ENCODE data around the gene CATSPERD.
"Not testable (repeated sequence)": the region's sequence is repeated elsewhere in the genome, so short reads cannot be mapped to it uniquely, and the experiment has no call there.

Gene CATSPERD

GRCh38 chr19:5727453-5728050, 7.1 kb downstream of the CATSPERD start:
- no peak for DNase-seq (ENCODE audit: low read depth in 1 of 2, low spot score in 1 of 2)

GRCh38 chr19:5733172-5733571, 12.7 kb downstream of the CATSPERD start:
- DNase-seq (ENCODE audit: low read depth in 1 of 2, low spot score in 1 of 2): not testable (repeated sequence)

- DNase-seq (ENCODE audit: low read depth in 1 of 2, low spot score in 1 of 2): no peak
Observed at GRCh38 chr19:5738423-5738822, 18.0 kb downstream of the CATSPERD start.

DNA sequence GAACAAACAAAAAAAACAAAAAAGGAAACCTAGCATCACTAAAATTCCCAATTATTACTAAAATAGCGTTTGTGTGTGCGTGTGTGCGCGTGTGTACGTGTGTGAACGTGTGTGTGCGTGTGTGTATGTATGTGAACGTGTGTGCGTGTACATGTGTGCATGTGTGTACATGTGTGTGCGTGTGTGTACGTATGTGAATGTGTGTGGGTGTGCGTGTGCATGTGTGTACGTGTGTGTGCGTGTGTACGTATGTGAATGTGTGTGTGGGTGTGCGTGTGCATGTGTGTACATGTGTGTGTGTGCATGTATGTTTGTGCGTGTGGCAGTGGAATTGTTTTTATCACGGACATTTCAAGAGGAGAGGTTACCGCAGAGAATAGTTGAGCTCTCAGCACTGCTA, 21.6 kb downstream of the CATSPERD start:
- no peak for DNase-seq (ENCODE audit: low read depth in 1 of 2, low spot score in 1 of 2)

GRCh38 chr19:5743630-5744029, 23.2 kb downstream of the CATSPERD start:
- no peak for DNase-seq (ENCODE audit: low read depth in 1 of 2, low spot score in 1 of 2)

DNA sequence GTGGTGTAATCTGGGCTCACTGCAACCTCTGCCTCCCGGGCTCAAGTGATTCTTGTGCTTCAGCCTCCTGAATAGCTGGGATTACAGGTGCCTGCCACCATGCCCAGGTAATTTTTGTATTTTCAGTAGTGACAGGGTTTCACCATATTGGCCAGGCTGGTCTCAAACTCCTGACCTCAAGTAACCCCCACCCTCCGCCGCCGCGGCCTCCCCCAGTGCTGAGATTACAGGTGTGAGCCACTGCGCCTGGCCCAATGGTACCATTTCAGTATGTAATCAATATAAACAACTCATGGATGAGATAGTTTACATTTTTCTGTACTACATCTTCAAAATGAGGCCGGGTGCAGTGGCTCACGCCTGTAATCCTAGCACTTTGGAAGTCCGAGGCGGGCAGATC, 24.6 kb downstream of the CATSPERD start:
- DNase-seq (ENCODE audit: low read depth in 1 of 2, low spot score in 1 of 2): not testable (repeated sequence)

GRCh38 chr19:5748920-5749319, 28.5 kb downstream of the CATSPERD start:
- not testable (repeated sequence) for DNase-seq (ENCODE audit: low read depth in 1 of 2, low spot score in 1 of 2)

DNA sequence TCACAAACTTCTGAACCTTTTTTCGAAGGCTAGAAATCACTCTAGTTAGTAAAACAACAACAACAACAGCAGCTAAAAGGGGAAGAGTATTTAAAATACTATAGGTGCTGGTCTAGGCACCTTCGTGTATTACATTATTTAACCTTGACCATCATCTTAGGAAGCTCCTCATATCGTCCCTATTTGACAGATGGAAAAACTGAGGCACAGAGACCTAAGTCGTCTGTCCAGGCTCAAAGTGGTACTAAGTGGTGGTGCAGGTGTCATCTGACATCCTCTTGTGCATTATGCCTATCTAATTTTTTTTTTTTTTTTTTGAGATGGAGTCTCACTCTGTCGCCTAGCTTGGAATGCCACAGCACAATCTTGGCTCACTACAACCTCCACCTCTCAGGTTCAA, 29.1 kb downstream of the CATSPERD start:
- no peak for DNase-seq (ENCODE audit: low read depth in 1 of 2, low spot score in 1 of 2)

DNA sequence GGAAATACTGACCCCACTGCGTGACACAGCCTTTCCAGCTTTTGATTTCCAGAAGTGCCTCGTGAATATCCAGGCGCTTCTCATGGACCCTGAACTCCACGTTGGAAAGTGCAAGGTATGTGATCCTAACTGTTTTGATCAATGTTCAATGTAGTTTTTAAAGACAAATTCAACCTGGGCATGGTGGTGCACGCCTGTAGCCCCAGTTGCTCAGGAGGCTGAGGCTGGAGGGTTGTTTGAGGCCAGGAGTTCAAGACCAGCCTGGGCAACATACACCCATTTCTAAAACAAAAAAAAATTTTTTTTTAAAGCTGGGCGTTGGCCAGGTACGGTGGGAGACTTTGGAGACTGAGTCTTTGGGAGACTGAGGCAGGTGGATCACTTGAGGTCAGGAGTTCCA, 31.3 kb downstream of the CATSPERD start:
- no peak for DNase-seq (ENCODE audit: low read depth in 1 of 2, low spot score in 1 of 2)

- DNase-seq (ENCODE audit: low read depth in 1 of 2, low spot score in 1 of 2): no peak
Observed at GRCh38 chr19:5753743-5754142, 33.3 kb downstream of the CATSPERD start.

DNA sequence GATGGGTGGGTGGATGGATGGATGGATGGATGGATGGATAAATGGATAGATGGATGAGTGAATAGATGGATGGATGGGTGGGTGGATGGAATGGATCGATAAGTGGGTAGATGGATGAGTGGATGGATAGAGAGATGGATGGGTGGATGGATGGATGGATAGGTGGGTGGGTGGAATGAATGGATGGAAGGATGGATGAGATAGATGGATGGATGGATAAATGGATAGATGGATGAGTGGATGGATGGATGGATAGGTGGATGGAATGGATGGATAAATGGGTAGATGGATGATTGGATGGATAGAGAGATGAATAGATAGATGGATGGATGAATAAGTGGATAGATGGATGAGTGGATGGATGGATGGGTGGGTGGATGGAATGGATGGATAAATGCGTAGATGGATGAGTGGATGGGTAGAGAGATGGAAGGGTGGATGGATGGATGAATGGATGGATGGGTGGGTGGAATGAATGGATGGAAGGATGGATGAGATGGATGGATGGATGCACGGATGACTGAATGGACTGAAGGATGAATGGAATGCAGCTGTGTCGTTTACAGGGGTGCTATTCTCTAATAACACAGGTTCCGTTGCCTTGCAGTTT, 42.3 kb downstream of the CATSPERD start:
- no peak for DNase-seq (ENCODE audit: low read depth in 1 of 2, low spot score in 1 of 2)

DNA sequence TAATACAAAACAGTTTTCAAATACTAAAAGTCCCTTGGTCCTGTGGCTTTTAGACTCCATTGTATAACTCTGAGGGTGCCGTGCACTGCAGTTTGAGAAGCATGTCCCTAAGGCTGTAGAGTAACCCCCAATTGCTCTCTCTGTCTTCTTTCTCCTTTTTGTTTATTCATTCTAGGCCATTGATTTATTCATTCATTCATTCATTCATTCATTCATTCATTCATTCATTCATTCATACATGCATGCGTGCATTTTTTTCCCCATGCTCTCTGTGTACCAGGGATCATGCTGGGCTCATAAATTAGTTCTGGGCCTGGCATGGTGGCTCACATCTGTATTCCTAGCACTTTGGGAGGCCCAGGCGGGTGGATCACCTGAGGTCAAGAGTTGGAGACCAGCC, 44.8 kb downstream of the CATSPERD start:
- no peak for DNase-seq (ENCODE audit: low read depth in 1 of 2, low spot score in 1 of 2)

GRCh38 chr19:5767949-5768348, 47.5 kb downstream of the CATSPERD start:
- no peak for DNase-seq (ENCODE audit: low read depth in 1 of 2, low spot score in 1 of 2)

- DNase-seq (ENCODE audit: low read depth in 1 of 2, low spot score in 1 of 2): no peak
Observed at GRCh38 chr19:5772416-5772815, 52.0 kb downstream of the CATSPERD start.

DNA sequence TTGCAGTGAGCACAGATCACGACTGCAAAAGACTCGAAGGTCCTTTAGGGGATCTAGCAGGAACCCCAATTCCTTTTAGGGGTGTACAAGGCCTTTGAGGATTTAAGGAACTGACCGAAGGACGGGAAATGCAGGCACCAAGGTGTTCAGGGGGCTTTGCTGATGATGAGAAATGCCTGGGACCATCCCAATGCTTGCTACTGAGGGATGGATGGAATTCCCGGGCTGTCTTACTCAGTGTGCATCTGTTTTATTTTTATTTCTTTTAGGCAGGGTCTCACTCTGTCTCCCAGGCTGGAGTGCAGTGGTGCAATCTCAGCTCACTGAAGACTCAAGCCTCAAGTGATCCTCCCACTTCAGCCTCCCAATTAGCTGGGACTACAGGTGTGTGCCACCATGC, 52.8 kb downstream of the CATSPERD start:
- DNase-seq (ENCODE audit: low read depth in 1 of 2, low spot score in 1 of 2): no peak

- DNase-seq (ENCODE audit: low read depth in 1 of 2, low spot score in 1 of 2): no peak
Observed at GRCh38 chr19:5774921-5775320, 54.5 kb downstream of the CATSPERD start.

GRCh38 chr19:5775668-5776309, 55.4 kb downstream of the CATSPERD start:
- no peak for DNase-seq (ENCODE audit: low read depth in 1 of 2, low spot score in 1 of 2)

DNA sequence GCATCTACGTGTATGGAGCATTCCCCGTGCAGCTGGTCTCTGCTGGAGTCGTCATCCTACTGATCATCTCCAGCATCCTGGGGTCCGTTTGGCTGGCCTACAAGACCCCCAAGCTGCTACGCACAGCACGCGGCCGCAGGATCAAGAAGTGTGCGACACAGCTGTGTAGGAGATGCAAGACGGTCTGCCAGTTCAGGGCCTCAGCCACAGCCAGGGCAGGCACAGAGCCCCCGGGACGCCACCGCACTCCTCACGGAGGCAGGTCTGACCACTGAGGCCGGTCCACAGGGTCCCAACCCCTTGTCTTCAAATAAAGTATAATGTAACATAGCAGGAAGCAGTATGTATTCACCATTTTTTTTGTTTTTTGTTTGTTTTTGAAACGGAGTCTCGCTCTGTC, 58.0 kb downstream of the CATSPERD start:
- no peak for DNase-seq (ENCODE audit: low read depth in 1 of 2, low spot score in 1 of 2)

- not testable (repeated sequence) for DNase-seq (ENCODE audit: low read depth in 1 of 2, low spot score in 1 of 2)
Observed at GRCh38 chr19:5780916-5781315, 60.5 kb downstream of the CATSPERD start.

DNA sequence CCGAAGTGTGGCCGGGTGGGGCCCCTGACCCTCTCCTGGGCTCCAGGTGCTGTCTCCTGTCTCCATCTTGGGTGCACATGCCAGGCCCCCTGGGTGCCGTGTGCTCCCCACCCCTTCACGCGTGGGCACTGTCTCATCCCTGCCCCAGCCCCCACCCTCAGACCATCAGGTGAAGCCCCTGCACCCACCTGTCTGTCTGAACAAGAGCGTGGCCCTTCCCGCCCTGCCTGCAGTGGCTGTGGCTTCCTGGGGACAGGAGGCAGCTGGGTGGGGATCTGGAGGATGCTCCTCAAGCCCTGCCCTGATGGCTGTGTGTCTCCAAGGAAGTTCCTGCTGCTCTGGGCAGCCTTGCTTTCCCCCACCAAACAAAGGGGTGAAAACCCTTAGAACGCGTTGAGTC, 61.9 kb downstream of the CATSPERD start:
- DNase-seq (ENCODE audit: low read depth in 1 of 2, low spot score in 1 of 2): no peak

- DNase-seq (ENCODE audit: low read depth in 1 of 2, low spot score in 1 of 2): no peak
Observed at GRCh38 chr19:5782945-5783919, 62.8 kb downstream of the CATSPERD start.

Data from activated T-helper 1 cell treated with anti-CD3 and anti-CD28 coated beads, Interleukin-2, amount 50 U/mL, for 16 hours (primary cell).